ENCODE data around the gene ARID5B.

Gene ARID5B

DNA sequence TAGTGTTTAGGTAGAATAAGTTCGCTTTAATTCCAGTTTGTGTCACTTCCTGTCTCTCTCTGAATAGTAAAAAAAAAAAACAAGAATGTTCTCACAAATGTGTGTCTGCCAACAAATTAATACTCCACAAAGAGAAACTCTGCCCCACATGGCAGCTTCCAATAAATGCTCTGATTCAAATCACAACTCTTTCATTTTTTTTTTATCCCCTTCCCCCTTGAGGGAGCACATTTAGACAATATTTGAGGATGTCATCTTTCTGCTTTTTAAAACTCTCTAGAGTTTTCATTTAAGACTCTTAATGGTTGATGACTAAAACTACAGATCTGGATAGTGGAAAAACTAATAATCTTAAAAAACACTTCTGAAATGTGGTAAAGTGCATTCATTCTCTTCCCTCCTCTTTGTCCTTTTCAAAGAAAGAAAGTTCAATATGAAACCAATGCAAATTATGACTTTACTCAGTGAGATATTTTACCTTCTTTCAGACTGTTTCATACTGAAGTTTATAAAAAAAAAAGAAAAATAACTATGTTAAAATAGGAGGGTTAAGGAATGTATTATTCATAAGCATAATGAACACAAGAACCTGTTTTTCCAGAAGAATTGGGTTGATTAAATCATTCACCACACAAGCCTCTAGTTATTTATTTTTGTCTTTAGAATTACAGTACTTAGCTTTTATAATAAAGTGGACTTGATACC lies 42.3 kb downstream of the ARID5B start:
- DNase-seq: peak; percentile 23

- no peak for DNase-seq
Measured at GRCh38 chr10:61944410-61945147, 43.1 kb downstream of the ARID5B start.

- DNase-seq: no peak
Measured at GRCh38 chr10:61949687-61950086, 48.2 kb downstream of the ARID5B start.

DNA sequence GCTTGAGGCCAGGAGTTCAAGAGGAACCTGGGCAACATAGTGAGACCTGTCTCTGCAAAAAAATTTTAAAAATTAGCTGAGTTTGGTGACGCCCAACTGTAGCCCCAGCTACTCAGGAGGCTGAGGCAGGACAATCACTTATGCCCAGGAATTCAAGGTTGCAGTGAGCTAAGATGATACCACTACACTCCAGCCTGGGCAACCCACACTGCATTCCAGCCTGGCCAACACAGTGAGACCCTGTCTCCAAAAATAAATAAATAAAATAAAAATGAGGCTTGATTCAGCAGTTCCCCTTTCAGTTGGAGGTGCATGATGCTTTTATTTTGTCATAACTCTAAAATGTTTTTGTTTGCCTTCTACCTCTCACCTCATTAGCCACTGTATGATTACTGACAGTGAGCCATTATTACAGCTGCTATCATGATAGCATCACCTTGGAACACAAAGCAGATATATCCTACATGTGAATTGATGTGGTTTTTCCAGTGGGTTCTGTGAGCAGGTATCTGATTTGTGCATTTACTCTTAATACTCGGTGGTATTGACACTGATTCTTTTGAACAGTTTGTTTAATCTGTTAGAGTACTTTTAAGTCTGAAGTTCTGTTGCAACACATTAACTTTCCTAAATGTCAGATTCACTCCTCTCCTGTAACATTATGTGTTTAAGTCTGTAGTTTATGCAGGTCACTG lies 49.1 kb downstream of the ARID5B start:
- no peak for DNase-seq

GRCh38 chr10:61951144-61951483 lies 49.6 kb downstream of the ARID5B start:
- DNase-seq: no peak

DNA sequence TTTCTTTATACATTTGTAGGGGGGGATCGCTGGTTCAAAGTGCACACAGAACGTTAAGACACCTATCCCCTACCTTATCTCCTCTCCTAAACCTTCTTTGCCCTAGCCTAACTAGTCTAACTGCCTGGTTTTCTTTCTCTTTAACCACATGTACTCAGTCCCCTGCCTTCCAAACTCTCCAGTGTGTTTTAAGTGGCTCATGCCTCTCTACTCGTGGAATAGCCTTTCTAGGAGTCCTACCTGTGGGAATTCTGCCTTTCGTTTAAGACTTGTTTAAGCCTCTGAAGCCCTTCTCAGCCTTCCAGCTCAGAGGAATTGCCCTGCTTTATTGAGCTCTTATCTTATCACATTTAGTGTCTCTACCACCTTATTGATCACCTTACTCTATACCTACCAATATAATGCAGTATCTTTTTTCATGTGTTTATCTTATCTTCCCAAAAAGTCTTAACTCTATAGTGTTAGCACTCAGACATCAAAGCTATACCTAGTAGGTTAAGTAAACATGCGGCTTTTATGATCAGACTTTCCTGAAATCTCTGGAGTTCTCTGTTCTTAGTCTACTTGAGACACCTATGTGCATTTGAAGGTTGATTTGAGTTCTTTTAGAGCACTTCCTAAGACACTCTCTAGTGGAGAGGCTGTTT lies 50.7 kb downstream of the ARID5B start:
- no peak for DNase-seq

DNA sequence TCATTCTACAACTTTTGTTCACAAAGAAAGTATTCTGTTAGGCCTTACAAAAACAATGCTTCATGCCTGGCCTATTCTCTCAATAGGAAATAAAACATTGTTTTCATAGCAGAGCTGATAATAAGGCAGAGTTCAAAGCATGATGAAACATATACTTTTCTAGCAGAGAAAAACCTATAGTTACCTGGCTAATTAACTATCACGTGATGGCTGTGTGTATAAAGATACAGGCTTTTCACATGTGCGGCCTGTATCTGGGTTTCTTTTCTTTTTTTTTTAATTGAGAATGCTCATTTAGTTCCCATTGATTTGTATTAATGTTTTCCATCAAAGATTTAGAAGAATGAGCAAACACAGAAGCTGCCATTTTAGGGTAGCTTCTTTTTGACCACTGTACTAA lies 51.7 kb downstream of the ARID5B start:
- DNase-seq: no peak

DNA sequence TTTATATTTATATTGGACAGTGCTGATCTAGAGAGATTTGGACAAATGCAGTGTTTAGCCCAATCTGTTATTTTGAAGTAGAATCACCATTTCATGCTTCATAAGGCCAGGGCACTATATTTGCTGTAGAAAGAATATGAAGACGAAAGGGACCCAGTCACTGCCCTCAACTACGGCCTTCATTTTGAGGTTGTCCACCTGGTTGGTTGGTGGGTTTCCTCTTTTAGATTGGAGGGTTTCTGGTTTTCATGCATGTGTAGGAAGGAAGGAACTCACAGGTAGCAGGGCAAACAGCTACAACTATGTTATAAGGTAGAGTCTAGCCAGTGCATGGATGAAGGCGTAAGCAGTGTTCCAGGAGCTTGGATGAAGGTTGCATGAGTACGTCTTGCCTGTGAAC lies 56.3 kb downstream of the ARID5B start:
- no peak for DNase-seq

DNA sequence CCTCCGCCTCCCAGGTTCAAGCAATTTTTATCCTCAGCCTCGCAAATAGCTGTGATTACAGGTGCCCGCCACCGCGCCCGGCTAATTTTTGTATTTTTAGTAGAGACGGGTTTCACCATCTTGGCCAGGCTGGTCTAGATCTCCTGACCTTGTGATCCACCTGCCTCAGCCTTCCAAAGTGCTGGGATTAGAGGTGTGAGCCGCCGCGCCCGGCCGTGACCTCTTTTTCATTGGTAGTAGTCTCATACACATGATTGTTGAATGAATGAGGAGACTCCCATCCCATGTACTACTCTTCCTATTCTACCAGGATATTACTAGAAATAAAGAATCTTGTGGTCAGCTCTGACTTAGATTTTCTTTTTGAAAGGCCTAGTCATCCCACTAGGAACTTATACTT lies 56.8 kb downstream of the ARID5B start:
- no peak for DNase-seq

DNA sequence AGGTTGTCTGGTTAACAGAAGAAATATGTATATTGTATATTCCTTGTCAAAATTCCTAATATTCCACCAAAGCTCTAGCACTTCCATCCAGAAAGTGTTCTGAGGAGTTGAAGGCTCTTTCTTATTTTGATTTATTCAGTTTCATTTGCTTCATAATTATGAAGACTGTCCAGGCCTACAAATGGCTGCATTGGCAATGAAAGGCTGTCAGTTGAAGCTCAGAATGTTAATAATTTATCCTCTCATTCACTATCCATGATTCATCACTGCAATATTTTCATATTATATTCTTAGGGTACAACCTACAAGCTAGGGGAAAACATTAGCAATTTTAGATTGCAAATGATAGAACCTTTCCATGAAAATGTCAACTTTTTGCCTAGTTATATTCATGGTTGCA lies 57.3 kb downstream of the ARID5B start:
- DNase-seq: no peak

GRCh38 chr10:61959814-61960213 lies 58.3 kb downstream of the ARID5B start:
- no peak for DNase-seq

DNA sequence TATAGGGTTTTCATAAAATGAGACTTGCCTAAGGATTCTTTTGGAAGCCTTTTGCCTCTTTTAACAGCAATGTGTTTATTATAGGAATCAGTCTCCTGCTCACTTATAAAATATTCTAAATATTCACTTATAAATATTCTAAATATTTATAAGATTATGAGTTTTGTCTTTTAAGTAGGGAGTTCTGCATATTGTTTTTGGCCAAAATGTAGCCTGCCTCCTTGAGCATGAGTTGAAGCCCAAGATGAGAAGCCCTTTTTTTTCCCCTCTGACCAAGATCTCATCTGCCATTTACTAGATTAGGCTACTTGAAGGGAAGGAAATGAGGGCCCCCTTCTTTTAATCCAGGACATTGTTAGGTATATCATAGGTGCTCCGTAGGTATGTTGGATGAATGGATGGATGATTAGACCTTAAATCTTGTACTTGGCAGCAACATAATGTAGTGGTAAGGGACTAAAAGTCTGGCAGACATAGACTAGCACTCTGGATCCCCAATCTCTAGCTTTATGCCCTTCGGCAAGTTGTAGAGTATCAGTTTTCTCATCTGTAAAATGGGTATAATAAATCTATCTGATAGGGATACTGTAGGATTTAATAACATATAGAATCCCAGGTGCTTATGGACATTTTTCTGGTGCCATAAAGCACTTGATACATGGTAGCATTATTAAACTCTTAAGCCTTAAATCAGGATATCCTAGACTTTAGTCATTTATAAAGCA lies 59.1 kb downstream of the ARID5B start:
- DNase-seq: no peak

- DNase-seq: peak; percentile 13
Measured at GRCh38 chr10:61961278-61961677, 59.8 kb downstream of the ARID5B start.

- no peak for DNase-seq
Measured at GRCh38 chr10:61962971-61963370, 61.5 kb downstream of the ARID5B start.

- DNase-seq: no peak
Measured at GRCh38 chr10:61963669-61964058, 62.2 kb downstream of the ARID5B start.

DNA sequence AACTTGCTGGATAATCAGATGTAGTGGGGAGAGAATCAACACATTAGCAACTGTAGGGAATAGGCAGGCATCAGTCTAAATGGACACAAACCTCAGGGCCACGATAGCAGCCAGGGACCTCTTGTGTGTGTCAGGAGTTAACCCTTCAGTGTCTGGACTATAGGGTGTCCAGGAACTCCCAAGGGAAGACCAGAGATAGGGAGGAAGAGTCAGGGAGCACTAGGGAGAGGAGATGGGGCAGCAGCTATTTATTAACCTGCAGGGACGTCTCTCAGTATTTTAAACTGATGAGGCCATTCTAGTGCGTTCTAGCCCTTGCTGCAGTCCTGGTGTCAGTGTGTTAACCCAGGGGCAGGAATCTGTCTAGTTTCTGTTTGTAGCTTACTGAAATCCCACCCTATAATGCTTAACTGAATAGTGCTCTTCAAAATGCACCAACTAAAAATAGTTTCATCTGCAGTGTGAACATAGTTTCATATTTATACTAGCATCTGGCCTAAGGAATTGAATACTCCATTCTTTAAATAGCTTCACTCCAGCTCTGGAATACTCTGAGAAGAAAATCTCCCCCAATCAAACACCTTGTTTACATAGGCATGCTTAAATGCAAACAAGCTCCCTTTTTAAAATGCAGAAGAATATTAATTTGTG lies 62.7 kb downstream of the ARID5B start:
- DNase-seq: no peak

DNA sequence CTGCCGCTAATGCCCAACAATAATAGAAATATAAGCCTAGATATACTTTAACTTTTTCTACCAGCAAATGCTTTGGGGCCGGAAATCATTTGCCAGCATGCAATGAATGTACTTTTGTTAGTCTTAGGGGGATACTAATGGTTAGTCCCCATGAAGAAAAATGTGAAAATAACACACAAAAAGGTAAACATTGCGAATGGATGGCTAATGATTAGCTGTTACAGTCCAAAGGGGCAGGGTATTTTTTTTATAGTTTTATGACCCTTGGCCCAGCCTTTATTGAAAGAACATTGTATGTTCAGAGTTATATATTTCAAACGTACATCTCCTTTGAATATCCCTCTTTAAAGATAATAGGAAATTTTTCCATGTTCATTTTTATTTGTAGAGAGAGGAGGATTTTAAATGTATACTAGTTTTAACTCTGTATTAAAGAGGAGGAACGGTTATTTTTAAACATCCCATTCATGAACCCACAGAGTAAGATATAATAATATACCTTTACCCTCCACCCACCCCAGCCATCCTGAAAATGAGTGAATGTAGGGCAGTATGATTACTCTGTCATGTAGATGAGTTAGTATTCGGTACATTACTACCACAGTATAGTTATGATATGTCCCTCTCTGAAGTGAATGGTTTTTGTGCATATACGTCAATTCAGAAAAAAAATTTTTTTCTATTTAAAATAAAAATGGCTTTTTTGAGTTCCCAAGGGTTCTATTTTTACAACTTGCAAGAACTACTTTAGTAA lies 63.6 kb downstream of the ARID5B start:
- DNase-seq: no peak

DNA sequence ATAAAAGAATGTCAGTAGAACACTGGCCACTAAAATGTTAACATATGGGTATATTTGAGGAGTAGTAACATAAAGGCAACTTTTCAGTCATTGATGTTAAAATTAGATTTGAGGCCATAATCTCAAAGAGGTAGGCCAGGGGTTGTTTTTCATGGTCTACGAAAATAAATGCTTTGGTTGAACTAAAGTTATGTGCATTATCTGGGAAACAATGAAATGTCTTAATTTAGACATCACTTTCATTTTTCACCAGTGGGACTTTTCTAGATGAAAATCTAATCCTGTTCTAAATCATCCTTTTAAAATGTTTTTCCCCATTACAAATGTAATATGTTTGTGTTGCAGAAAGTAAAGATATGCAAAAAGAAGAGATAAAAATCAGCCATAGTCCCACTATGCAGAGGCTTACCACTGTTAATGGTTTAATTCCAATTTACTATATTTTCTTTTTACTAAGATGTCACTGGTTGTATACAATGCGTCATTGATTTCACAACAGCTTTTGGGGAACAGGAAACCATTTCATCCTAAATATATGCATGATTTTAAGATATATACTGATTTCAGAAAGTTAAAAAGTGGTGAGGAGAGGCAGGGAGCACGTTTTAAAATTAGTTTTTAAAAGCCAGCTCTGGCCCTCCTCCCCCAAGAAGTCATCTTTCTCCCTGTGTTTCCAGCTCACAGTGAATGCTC lies 64.3 kb downstream of the ARID5B start:
- DNase-seq: no peak

DNA sequence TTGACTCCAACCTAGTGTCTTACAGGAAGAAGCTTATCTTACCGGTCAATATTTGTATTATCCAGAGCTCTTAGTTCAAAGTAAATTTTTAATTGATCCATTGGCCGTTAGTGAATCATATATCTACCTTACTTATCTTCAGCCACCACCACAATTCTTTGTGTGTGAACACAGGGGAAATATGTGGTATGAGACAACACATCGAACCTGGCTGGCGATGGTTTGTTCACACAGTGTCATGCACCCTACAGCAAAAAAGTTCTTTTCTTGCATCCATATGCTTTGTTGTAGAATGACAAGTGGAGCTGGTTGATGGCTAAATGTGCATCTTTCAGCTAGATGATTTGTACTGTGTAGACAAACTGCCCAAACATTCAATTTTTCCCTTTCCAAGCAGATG lies 65.8 kb downstream of the ARID5B start:
- no peak for DNase-seq

- no peak for DNase-seq
Measured at GRCh38 chr10:61970182-61971002, 68.9 kb downstream of the ARID5B start.
